Endometrium (tissue), 2 donors: Measurements from ENCODE around the gene CDON.
"Not testable (repeated sequence)": the region's sequence is repeated elsewhere in the genome, so short reads cannot be mapped to it uniquely, and the experiment has no call there.

Experiments
- FAIRE-seq: peaks from 2 replicates; lab custom pipeline; 2012; peaks lifted over from hg19 to GRCh38; lab: Jason Lieb, UNC
- donor health status: control.
- donor health status: control.

The CDON gene

GRCh38 chr11:125924384-125925007 is 138.2 kb downstream of the CDON start:
- no peak for FAIRE-seq

- FAIRE-seq = no peak
Measured at GRCh38 chr11:125923633-125924032, 139.0 kb downstream of the CDON start.

- FAIRE-seq = no peak
Measured at GRCh38 chr11:125923012-125923579, 139.6 kb downstream of the CDON start.

GRCh38 chr11:125922156-125922555 is 140.5 kb downstream of the CDON start:
- FAIRE-seq = no peak

- FAIRE-seq = no peak
Measured at GRCh38 chr11:125921042-125921441, 141.6 kb downstream of the CDON start.

GRCh38 chr11:125918140-125918840 is 144.4 kb downstream of the CDON start:
- no peak for FAIRE-seq

- no peak for FAIRE-seq
Measured at GRCh38 chr11:125916683-125917347, 145.9 kb downstream of the CDON start.

- FAIRE-seq = not testable (repeated sequence)
Measured at GRCh38 chr11:125914601-125915000, 148.1 kb downstream of the CDON start.

GRCh38 chr11:125910226-125910849 is 152.3 kb downstream of the CDON start:
- no peak for FAIRE-seq
